ENCODE results near the gene TSPYL2.

TSPYL2 gene

DNA sequence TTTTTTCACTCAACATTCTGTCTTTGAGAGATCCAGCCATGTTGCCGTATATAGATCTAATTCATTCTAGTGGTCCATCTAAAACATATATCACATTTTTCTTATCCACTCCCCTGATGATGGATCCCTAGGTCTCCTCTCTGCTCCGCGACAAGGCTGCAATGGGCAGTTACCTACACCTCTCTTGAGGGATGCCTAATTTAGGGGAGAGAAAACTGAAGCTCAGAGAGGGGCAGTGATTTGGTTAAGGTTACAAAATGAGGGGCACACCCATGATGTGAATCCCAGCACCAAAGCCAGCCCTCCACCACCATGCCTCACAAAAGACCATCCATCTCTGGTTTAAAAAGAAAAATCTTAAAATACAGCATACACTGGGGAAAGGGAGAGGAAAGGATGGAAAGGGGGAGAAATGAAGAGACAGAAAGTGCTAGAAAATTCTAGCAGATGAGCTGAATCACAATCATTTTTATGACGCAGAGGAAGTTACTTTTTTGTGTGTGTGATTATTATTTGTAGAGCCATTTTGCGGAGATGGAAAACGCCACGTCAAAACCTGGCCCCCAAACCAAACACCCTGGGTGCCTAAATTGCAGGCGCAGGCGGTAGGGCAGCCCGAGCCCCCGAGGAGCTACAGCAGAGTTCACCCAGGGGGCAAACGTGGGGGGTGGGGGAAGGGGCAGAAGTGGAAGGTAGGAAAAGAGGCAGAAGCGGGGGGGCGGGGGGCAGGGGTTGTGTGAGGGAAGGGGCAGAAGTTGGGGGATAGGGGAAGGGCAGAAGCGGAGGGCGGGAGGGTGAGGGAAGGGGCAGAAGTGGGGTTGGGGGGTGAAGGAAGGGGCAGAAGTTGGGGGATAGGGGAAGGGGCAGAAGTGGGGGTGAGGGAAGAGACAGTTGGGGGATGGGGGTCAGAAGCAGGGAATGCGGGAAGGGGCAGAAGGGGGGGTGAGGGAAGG, 1.3 kb upstream of the TSPYL2 start:
- no peak for DNase-seq

DNA sequence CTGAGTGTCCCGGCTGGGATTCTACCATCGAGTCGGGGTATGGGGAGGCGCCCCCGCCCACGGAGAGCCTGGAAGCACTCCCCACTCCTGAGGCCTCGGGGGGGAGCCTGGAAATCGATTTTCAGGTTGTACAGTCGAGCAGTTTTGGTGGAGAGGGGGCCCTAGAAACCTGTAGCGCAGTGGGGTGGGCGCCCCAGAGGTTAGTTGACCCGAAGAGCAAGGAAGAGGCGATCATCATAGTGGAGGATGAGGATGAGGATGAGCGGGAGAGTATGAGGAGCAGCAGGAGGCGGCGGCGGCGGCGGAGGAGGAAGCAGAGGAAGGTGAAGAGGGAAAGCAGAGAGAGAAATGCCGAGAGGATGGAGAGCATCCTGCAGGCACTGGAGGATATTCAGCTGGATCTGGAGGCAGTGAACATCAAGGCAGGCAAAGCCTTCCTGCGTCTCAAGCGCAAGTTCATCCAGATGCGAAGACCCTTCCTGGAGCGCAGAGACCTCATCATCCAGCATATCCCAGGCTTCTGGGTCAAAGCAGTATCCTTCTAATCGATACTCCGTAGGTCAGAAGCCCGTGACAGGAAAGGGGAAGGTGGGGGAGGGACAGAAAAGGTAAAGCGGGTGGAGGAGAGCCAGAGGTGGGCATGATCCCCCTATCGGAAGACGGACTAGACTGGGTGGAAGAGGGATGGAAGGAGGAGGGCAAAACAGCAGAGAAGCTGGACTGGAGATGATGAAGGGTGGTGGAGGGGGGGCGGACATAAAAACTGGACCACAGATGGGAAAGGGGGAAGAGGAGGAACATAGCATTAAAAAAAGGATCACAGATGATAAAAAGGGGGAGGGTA, 828 bp downstream of the TSPYL2 start:
- DNase-seq = no peak

DNA sequence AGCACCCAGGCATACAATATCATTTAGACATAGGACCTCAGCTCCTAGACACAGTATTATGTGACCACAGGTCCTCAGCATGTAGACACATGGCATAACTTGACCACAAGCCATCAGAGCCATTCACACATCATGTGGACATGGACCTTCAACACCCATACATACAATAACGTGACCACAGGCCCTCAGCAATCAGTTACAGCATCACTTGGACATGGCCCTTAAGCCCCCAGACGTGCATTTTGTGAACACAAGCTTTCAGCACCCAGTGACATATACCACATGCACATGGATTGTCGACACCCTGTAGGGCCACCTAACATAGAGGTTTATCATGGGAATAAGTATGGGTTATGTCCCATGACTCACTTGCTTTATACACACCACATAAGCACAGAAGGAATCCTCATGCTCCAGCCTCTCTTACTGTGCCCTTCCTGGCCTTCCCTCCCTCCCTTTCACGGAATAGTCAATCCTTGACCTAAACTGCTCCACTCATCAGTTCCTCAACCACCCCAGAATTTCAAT, 1.9 kb downstream of the TSPYL2 start:
- no peak for DNase-seq

DNA sequence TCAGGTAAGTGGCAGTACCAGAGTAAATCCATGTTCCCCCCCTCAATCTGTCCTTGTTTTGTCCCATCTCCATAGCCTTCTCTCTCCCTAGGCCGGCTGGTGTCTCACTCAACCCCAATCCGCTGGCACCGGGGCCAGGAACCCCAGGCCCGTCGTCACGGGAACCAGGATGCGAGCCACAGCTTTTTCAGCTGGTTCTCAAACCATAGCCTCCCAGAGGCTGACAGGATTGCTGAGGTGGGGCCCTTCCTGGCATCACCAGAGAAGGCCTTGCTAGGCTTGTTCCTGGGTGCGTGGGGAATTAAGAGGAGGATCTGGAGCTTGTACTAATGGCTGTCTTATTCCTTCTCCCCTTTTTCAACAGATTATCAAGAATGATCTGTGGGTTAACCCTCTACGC, 2.7 kb downstream of the TSPYL2 start:
- DNase-seq = no peak

DNA sequence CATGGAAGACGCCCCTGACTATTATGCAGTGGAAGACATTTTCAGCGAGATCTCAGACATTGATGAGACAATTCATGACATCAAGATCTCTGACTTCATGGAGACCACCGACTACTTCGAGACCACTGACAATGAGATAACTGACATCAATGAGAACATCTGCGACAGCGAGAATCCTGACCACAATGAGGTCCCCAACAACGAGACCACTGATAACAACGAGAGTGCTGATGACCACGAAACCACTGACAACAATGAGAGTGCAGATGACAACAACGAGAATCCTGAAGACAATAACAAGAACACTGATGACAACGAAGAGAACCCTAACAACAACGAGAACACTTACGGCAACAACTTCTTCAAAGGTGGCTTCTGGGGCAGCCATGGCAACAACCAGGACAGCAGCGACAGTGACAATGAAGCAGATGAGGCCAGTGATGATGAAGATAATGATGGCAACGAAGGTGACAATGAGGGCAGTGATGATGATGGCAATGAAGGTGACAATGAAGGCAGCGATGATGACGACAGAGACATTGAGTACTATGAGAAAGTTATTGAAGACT, 3.6 kb downstream of the TSPYL2 start:
- DNase-seq = no peak

DNA sequence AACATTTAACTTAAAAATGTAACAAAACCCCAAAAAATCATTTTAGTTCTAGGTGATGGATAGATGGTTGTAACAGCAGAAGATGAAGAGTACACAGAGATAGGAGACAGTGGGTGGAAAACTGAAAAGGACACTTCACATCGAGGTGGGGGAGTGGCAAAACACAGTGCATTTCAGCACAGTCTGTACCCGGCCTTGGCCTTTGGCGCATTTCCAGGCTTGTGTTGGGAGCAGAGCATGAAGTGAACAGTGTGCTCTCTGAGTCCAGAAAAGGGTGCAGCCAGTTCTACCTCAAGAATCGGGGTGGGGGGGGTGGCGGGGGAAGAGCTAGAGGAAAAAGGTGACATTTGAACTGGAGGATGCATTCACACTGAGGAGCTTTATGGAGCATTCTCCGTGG, 4.3 kb downstream of the TSPYL2 start:
- no peak for DNase-seq

DNA sequence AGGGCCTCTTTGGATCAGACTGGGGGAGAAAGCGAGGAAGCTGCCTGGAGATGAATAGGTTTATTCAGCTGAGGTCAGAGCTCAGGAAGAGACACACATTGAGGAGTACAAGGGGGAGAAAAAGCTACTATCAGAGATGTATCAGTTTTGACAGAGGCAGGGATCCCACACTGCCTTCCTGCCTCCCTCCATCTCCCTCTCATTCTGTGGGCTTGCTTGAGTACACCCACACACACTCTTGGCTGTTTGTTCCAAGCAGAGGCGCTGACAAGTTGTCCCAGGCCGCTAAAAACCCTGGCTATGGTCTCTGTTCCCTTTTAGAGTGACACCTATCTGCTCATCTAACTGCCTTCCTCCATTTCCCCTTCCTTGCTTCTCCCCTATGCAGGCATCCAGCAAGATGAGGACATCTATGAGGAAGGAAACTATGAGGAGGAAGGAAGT, 5.2 kb downstream of the TSPYL2 start:
- no peak for DNase-seq

DNA sequence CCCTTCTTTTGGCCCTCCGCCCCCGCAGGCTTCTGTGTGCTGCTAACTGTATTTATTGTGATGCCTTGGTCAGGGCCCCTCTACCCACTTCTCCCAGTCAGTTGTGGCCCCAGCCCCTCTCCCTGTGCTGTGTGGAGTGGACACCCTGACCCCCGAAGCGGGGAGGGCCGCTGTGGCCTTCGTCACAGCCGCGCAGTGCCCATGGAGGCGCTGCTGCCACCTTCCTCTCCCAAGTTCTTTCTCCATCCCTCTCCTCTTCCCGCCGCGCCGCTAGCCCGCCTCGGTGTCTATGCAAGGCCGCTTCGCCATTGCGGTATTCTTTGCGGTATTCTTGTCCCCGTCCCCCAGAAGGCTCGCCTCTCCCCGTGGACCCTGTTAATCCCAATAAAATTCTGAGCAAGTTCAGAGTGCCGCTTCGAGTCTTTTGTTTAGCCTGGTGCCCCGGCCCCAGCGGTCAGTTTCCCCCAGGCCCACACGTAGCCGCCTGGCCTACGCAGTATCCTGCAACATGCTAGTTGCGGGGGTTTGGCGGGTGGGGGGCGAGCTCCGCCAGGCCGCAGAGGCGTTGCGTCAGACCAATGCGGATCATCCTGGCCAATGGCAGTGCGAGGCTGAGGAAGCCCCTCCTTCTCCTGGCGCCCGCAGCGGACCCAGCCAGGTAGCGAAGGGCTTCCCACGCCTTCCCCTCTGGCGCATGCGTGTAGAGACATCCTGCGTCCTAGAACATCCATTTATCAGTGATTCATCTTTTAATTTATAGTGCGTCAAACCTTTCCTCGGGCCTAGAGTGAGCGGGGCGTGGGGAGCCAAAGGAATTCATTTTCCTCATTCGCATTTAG, 6.2 kb downstream of the TSPYL2 start:
- peak; percentile 20 to 64 for DNase-seq

DNA sequence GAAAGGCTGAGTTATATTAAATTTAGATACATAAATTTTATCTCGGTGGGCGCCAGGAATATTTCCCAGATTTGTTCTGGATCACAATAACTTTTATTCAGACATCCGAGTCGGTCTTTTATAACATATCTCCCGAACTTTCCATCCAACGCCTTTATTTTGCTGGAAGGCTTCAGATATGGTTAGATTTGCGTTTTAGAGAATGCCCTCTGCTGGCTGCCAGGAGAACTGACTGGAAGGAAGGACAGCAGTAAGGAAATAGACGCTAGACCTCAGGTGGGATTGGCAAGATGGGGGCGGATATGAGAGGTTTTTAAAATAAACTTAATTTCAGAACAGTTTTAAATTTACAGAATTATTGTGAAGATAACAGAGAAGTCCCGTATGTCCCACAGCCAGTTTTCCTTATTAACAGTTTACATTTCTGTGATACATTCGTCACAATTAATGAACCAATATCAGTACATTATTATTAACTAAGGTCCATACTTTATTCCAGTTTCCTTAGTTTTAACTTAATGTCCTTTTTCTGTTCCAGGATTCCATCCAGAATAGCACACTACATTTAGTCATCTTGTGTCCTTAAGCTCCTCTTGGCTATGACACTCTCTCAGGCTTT, 7.2 kb downstream of the TSPYL2 start:
- DNase-seq = peak; percentile 30 to 48

DNA sequence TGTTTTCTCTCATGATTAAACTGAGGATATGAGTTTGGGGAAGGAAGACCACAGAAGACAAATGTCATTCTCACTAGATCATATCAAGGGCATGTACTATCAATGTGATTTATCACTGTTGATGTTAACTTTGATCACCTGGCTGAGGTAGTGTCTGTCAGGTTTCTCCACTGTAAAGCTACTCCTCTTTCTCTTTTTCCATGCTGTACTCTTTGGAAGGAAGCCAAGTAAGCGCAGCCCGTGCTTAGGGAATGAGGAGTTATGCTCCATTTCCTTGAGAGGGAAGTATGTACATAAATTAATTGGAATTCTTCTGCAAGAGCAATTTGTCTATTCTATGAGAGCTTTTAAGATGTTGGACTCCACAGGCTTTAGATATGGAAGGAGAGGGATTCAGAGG, 7.8 kb downstream of the TSPYL2 start:
- no peak for DNase-seq

DNA sequence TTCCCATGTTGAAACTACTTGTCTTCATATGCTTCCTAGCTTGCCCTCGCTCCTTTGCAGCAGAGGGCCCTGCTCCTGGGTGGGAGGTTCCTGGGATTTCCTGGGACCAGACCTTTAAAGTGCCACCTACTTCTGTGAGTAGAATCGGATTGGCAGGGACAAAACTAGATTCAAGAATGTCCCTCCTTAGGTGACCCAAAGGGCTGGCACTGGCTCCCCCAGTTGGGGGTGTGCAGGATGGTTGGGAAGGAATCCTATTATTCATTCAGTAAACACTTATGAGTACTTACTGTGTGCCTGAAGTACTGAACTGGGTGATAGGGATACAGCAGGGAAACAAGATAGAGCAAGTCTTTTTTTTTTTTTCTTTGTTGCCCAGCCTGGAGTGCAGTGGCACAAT, 9.2 kb downstream of the TSPYL2 start:
- DNase-seq = no peak

DNA sequence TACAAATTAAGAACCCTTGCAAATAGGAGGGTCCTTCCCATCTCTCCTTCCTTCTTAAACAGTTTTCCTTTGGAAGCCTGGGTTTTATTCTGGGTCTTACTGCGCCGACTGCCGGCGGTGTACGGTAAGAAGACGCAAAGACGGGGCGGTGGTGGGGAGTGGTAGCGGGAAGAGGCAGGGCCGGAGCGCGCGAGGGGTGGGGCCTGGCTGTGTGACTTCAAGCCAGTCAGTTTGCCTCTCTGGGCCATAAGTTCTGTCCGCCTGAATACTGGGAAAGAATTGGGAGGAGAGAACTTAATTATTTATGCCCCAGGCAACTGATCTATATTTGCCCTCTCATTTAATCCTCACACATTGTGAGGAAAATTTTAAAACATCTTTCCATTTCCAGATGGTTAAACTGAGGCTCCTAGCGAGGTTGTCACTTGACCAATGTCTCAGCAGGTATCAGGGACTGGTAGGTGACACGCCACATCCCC, 11.0 kb downstream of the TSPYL2 start:
- DNase-seq = peak; percentile 50 to 63

DNA sequence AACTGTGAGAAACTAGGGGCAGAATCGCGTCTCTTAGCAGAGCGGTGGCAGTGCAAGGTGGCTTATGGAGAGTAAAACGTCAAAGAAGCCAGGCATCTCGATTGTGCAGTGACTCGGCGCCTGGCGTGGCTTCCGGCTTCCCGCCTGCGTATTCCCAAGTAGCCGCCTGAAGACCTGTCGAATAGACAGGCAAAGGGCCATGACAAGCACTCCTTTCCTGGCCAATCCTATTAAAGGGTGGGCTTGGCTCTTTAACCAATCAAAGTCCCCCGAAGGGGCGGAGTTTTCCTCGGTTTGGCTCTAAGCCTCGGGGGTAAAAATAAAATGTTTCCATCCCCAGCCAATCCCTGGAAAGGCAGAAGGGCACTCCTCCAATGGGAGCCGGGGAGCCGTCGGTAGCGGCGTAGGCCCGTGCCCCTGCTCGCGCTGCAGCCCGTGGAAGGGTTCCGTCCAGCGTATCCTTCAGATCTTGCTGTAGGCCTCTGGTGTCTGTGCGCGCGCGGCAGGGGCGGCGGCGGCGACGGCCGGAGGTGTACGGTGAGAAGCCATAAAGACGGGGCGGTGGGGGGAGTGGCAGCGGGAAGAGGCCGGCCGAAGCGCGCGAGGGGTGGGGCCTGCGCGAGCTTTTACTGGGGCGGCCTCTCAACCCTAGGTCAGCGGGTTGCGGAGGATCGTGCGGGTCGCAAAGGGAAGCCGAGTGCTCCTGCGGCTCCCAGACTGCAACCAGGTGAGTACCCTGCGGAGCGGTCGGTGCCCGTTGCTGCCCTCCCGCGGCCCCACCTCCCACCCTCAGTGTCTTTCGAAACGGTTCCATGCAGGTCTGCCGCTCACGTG, 11.8 kb downstream of the TSPYL2 start, which contains the start of gene KANTR:
KANTR (plus strand) TSS at position 395 of the 834 bp plus-strand sequence. CDS start 30,131 bp downstream, outside the sequence.
- peak; percentile 88 to 89 for DNase-seq

DNA sequence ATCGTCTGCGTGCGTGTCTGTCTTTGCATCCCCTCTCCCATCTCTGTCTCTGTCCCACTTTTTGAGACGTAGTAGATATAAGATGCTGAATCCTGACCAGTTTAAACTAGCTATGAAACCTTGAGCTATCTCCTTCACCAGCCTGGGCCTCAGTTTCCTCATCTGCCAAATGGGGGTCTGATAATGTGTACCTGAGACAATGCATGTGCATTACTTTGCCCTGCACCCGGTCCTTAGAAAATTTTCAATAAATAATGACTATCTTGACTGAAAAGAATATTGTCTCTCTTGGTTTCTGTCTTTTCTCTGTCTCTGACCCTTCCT, 12.4 kb downstream of the TSPYL2 start:
- DNase-seq = no peak

DNA sequence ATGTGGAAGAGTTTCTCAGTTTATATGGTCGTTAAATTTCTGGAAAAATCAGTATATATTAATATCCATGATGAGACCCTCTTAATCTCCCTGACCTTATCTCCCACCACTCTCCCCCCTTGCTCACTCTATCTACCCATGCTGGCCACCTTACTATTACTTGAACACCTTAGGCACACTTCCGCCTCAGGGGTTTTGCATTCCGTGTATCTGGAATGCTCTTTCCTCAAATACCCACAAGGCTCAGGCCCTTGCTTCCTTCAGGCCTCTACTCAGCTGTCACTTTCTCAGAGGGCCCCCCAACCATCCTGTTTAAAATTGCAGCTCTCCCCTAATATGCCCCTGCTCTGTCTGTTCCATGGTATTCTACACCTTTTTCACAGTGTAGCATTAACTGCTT, 13.6 kb downstream of the TSPYL2 start:
- DNase-seq = no peak

DNA sequence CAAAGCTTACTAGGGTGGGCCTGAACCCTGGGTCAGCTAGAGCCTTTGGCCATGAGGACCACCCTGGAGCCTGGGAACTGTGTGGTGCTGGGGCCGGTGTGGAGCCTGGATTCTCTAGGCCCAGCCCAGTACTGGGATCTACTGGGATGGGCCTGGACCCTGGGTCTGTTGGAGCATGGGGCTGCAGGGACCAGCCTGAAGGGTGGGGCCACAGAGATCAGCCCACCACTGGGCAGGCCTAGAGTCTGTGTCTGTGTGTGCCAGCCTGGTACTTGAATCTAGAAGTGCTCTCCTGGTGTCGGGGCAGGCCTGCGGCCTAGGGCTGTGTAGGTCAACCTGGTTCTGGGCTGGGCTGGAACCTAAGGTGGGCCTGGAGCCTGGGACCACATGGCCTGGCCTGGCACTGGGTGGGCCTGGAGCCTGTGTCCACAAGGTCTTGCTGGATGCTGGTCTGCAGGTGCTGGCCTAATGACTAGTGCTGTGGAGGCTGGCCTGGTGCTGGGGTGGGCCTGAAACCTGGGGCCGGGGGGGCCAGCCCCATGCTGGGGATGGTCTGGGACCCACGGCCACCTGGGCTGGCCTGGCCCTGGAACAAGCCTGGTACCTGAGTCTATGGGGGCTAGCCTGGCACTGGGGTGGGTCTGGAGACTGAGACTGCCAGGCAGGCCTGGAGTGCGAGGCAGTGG, 32.8 kb downstream of the TSPYL2 start:
- DNase-seq = no peak

DNA sequence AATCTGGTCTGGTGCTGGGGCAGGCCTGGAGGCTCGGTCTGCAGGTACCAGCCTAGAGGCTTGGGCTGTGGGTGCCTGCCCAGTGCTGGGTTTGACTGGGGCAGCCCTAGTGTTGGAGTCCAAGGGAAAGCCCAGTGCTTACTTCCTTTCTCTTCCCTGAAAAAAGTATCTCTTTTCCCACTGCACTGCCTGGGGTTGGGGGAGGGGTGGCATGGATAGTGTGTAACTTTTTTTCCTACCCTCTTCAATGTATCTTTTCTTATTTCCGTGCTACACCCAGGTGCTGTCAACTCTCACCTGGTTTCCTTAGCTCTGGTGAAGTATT, 33.3 kb downstream of the TSPYL2 start:
- no peak for DNase-seq

DNA sequence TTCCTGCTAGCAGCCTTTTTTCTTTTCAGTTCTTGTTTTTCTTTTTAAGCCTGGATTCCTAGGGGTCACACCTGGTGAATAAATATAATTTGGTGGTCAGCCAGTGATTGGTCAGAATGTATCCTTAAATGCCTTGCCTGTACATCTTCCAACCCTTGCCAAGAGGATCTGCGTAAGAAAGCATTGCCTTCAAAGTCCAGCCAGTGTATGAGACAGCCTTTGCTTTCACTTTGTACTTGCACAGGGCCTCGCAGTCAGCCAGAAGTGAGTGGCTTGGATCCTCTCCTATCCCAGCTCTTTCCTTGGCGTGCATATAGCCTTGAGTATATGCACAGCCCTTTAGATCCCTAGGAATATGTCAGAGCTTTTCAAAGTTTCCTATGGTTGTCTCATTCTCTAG, 33.9 kb downstream of the TSPYL2 start:
- no peak for DNase-seq

DNA sequence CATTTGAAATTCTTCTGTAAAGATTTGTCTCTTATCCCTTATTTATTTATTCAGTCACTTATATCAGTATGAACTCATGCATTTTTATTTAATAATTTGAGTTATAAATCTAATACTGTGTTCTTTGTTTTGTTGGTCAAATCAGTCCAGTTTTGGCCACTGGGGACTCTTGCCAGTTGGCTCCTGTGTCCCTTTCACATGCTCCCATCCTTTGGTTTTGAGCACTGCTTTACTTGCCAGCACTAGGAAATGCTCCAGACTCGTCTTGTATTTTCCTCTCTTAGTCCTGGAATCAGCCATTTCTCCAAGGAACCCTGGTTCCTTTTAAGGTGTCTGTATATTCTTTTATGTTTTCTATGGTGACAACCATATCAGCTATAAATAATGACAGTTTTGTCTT, 39.8 kb downstream of the TSPYL2 start:
- DNase-seq = no peak

DNA sequence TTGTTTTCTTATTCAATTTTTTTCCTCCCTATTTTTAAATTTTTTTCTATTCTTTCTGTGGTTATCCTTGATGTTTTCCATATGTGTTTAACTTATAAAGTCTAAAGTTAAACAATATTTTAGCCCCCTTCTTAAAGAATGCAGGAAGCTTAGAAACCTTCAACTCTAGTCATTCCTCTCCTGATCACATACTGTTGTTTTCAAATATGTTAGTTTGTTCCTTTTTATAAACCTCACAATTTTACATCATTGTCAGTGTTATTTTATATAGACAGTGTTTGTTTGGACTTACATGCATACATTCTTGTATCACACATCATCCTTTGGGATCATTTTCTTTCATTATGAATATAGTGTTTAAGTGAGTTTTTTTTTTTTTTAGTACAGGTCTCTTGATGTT, 43.3 kb downstream of the TSPYL2 start:
- DNase-seq = no peak
